Cardiac fibroblast (primary cell): ENCODE measurements around the gene CSHL1.
A peak's percentile ranks its signal among the peaks of the same experiment; 100 is the strongest.

Experiments
- DNase-seq, 2 donors: peaks; one replicate each; pipeline versions ENCODE4 v3.0.0 to v3.0.0-alpha.2; 2010; ENCODE audit warnings: low read depth in 2 of 2
- H3K4me3 ChIP-seq, 2 donors: replicated peaks in 1 of 2; 1 replicate in 1 of 2; 2 replicates in 1 of 2; pipeline ENCODE4 v1.5.1; 2011; ENCODE audit warnings: low read depth in 2 of 2, low read length in 2 of 2, mild to moderate bottlenecking in 2 of 2, moderate library complexity in 1 of 2
- CTCF ChIP-seq: IDR thresholded peaks from one replicate; pipeline ENCODE4 v1.5.1; 2011; ENCODE audit warnings: low read depth, mild to moderate bottlenecking, low read length, inconsistent platforms

CSHL1 gene

GRCh38 chr17:63934183-63935112 is 23.4 kb upstream of the CSHL1 start:
- no peak overlapping the region for H3K4me3 ChIP-seq
- no peak for DNase-seq
- TF ChIP-seq CTCF, result no peak

GRCh38 chr17:63933598-63933997 is 22.5 kb upstream of the CSHL1 start:
- TF ChIP-seq CTCF, result no peak
- no peak for DNase-seq

DNA sequence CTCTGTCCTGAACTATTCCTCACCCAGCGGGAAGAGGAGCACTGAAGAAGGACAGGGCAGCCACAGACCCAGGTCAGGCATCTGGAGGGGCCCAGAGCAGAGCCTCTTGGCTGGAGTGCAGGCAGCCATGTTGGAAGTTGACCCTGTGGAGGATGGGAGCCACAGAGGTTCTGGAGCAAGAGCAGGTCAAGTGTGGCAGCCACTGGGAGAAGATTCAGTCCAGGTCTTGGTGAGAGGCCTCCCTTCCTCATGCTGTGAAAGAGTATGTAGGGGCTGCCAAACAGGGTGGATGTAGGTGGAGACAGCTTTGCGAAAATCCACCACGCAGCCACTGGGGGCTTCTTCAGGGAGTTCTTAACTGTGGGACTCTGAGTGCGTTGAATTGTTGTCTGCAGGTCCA is 21.7 kb upstream of the CSHL1 start:
- DNase-seq, result no peak
- TF ChIP-seq CTCF, result no peak
- H3K4me3 ChIP-seq, result no peak overlapping the region

More at GRCh38 chr17:63933598-63933997, 22.5 kb upstream of the CSHL1 start:
- no peak overlapping the region for H3K4me3 ChIP-seq

DNA sequence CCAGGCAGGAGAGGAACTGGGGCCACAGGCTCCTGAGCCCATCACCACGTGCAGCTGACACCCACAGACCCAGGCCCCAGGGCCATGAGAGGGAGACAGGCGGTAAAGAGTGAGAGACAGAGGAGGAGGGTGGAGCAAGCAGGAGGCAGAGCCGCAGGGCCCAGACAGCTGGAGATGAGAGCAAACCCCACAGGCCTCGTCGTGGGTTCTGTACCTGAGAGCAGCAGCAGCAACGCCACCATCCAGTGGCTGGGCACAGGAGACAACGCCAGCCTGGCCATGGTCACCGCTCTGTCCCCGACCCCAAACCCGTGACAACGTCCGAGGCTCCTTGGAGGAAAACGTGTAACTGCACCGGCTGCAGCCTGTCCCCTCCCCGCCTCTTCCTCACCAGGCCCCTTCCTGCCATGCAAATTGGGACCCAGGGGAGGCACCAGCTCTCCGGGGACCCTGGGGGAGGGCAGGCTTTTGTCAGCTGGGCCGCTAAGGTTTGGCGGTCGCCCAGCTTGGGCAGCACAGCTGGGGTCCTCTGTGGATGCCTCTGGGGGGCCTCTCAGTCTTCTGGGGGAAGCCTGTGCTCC is 21.0 kb upstream of the CSHL1 start, which contains the start of gene CD79B:
Gene CD79B (minus strand): TSS at position 351 of the 581 bp plus-strand sequence. CDS start 70 bp downstream, at position 281.
- DNase-seq, result no peak
- no peak within 1 kb of the TSS for H3K4me3 ChIP-seq
- no peak for TF ChIP-seq CTCF

- TF ChIP-seq CTCF, result no peak
- H3K4me3 ChIP-seq, result no peak overlapping the region
- DNase-seq, result peak in 1 of 2 donors; percentile 17
These were observed 20.0 kb upstream of the CSHL1 start for GRCh38 chr17:63930951-63931575.

- no peak for TF ChIP-seq CTCF
- DNase-seq, result peak in 1 of 2 donors; percentile 12
- H3K4me3 ChIP-seq, result no peak overlapping the region
These were observed 19.1 kb upstream of the CSHL1 start for GRCh38 chr17:63929860-63930766.
